SK-N-SH treated with all-trans-retinoic acid at 6 μM for 48 hours (cell line): Measurements from ENCODE around the gene RLN3.

Experiments used
- CSRNP3 ChIP-seq: fragments of 250-450 bp; sonication (Bioruptor Pico); IDR thresholded peaks from 2 replicates; pipeline ENCODE4 v1.5.1; 2021; ENCODE audit warnings: mild to moderate bottlenecking, moderate library complexity
- ZFP3 ChIP-seq: fragments of 250-450 bp; sonication (Bioruptor Pico); IDR thresholded peaks from 2 replicates; pipeline ENCODE4 v1.5.0; 2020; ENCODE audit warnings: mild to moderate bottlenecking, moderate library complexity
- ZNF565 ChIP-seq: fragments of 450-650 bp; formaldehyde crosslinking; conservative IDR thresholded peaks from 2 replicates; pipeline ENCODE4 v1.5.0; 2020; ENCODE audit warnings: low read depth, mild to moderate bottlenecking, moderate library complexity

GRCh38 chr19:14058182-14059092 is 30.5 kb downstream of the RLN3 start:
- TF ChIP-seq ZFP3 (CRISPR knock-in tag) (no peak), CSRNP3 (CRISPR knock-in tag) (no peak), ZNF565 (no peak)
